Body of pancreas (tissue), 4 donors: ENCODE results near the gene LY6G5C. TPM values are rescaled to one million over a fixed set of nuclear protein-coding genes. Genes with fewer than 3 reads are reported as not detected.

Experiments
- ATAC-seq: fragments of 150-250 bp; one replicate; pipeline ENCODE4 v1.9.1; 2016
- DNase-seq, 4 donors: peaks; one replicate each; pipeline ENCODE4 v3.0.0-alpha.2; 2019
- H3K27ac ChIP-seq, 4 donors: fragments of 200-600 bp; sonication (generic); 1 replicate in 3 of 4; 2 replicates in 1 of 4; pipeline versions ENCODE4 v1.5.1 to v1.6.1; 2016 to 2019; ENCODE audit warnings: mild to moderate bottlenecking in 1 of 4, mixed read lengths in 1 of 4, moderate library complexity in 1 of 4
- H3K27me3 ChIP-seq, 2 donors: fragments of 200-600 bp; sonication (generic); one replicate each; pipeline ENCODE4 v1.6.0; 2016; ENCODE audit warnings: mild to moderate bottlenecking in 1 of 2
- H3K36me3 ChIP-seq, 2 donors: fragments of 200-600 bp; sonication (generic); replicated peaks in 1 of 2; 2 replicates each; pipeline ENCODE4 v1.5.1; 2016; ENCODE audit warnings: low read depth in 2 of 2; ENCODE audit not compliant: insufficient read depth in 1 of 2
- H3K4me1 ChIP-seq: fragments of 200-600 bp; sonication (generic); one replicate; pipeline ENCODE4 v1.6.0; 2016
- H3K4me3 ChIP-seq, 2 donors: fragments of 200-600 bp; sonication (generic); 1 replicate in 1 of 2; 2 replicates in 1 of 2; pipeline ENCODE4 v1.5.1; 2016 to 2019
- H3K9me3 ChIP-seq, 3 donors: fragments of 200-600 bp; sonication (generic); 1 replicate in 2 of 3; 2 replicates in 1 of 3; pipeline ENCODE4 v1.5.1; 2016
- POLR2A ChIP-seq, 3 donors: fragments of 450-650 bp; IDR thresholded peaks; one replicate each; pipeline ENCODE4 v1.6.1; 2016; ENCODE audit warnings: antibody characterized with exemption in 3 of 3, mild to moderate bottlenecking in 2 of 3
- WGBS, 2 donors: methylation state at CpG; one replicate each; pipeline ENCODE4 v1.1.5; 2017; 5-methylcytosine and 5-hydroxymethylcytosine counted together
- intact Hi-C: fragments of 100-400 bp; cut with DNase I; formaldehyde crosslinking; loops from one replicate; pipeline ENCODE4 v1.15.1; 2023
- total RNA-seq, 2 donors: library from RNA; depleted of rRNA; stranded (reverse); fragments of >200 nt; gene quantifications; one replicate each; pipeline ENCODE4 v1.1.0, GENCODE V29; 2016
- TF ChIP-seq, protein P1 (sequence below), 7 experiments: fragments of 450-650 bp in 4 of 7; fragments of 200-600 bp in 3 of 7; sonication (generic) in 3 of 7; IDR thresholded peaks; one replicate each; pipeline ENCODE4 v1.5.1; 2016 to 2019; ENCODE audit warnings: antibody characterized with exemption in 7 of 7

Gene LY6G5C
- total RNA-seq, 2 donors from 2014 or later = 4.4 TPM; not detected in 1

DNA sequence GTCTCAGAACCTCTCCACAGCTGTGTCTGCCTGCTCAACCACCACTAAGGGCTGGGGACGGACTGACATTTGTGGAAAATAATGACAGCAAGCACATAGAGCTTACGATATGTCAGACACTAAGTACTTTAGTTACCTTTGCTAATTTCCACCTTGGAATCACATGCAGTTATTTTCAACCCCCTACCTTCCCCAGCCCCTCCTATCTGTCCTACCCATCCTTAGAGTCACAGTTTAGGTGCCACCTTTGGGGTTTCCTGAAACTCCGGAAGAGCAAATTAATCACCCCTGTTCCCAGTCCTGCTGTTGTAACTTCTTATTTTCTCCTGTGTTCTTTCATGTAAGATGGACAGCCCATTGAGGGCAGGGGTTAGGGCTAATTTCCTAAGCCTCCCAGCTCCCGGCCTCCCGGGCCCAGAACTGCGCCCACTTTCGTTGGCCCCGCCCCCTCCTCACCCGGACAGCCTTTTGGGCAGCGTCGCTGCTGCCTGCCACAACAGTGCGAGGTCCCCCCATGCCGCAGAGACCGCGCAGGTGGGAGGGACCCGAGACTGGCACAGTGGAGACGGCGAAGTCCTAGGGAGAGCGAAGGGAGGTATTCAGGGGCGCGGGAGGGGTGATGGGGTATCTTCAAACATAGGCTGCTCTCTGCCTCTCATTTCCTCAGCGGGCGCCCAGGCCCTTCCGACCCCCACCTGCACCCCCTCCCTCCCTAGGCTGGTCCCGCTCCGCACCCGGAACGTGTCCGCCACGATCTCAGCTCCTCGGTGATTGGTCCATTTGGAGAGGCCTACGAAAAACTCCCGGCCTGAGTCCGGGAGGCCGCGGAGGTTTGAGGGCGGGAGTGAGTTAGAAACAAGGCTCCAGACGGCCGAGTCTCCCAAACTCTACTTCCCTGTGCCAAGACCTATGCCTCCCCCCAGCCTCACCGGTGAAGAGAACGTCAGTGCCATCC is 47.1 kb upstream of the LY6G5C start:
- Histone ChIP-seq H3K36me3 (peaks cover 9 to 12% of the 10 kb centered on the region in 2 donors), H3K9me3 (no peaks in the 10 kb centered on the region), H3K4me1 (peaks cover 27% of the 10 kb centered on the region), H3K4me3 (no peak overlapping the region), H3K27me3 (no peaks in the 10 kb centered on the region), H3K27ac (peak overlapping the region in 3 of 4 donors; percentile 79 to 93 (median 87))
- 71% methylated on average over 33 to 41 of the region's 41 CpGs for whole genome bisulfite sequencing, 2 donors
- DNase-seq (no peak), ATAC-seq (no peak)
- intact Hi-C loops = no loop called here
- TF ChIP-seq, protein P1, sequence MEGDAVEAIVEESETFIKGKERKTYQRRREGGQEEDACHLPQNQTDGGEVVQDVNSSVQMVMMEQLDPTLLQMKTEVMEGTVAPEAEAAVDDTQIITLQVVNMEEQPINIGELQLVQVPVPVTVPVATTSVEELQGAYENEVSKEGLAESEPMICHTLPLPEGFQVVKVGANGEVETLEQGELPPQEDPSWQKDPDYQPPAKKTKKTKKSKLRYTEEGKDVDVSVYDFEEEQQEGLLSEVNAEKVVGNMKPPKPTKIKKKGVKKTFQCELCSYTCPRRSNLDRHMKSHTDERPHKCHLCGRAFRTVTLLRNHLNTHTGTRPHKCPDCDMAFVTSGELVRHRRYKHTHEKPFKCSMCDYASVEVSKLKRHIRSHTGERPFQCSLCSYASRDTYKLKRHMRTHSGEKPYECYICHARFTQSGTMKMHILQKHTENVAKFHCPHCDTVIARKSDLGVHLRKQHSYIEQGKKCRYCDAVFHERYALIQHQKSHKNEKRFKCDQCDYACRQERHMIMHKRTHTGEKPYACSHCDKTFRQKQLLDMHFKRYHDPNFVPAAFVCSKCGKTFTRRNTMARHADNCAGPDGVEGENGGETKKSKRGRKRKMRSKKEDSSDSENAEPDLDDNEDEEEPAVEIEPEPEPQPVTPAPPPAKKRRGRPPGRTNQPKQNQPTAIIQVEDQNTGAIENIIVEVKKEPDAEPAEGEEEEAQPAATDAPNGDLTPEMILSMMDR (IDR thresholded peaks at IDR 0.05) = no peak
- TF ChIP-seq POLR2A (IDR thresholded peaks at IDR 0.05) = no peak

DNA sequence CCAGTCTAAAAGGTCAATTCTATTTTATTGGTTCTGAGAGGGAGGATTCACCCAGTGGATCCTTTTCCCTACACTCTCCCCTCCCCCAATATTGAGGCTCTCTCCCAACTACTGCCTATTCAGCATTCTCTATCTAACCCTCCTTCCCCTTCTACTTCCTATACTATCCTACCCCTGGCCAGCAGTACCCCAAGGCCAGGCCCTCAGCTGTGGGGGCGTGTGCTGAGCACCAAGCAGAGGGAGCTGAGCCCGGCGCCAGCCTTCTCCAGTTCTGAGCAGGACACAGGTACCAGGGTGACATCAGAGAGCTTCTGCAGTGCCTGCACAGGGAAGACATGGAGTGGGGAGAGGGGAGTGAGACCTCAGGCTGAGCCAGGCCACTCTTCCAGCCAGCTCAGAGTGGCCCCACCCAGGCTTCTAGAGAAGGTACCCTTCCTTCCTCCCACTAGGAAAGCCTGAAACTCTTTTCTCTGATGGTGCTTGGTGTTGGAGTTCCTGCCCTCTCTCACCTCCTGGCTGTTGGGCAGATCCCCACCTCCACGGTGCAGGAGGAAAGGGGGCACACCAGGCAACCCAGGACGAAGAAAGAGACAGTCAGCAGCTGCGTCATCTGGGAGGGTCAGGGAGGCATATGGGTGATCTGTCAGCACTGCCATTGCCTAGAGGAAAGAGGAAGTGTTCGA is 46.3 kb upstream of the LY6G5C start:
- ATAC-seq = no peak
- TF ChIP-seq, protein P1 (IDR thresholded peaks at IDR 0.05) = no peak
- no peak for TF ChIP-seq POLR2A (IDR thresholded peaks at IDR 0.05)
- DNase-seq = peak in 1 of 4 donors; percentile 53
- Histone ChIP-seq H3K4me3 (no peak overlapping the region), H3K36me3 (peaks cover 2 to 8% of the 10 kb centered on the region in 2 donors), H3K4me1 (peaks cover 27% of the 10 kb centered on the region), H3K9me3 (no peaks in the 10 kb centered on the region), H3K27ac (peak overlapping the region in 1 of 4 donors; percentile 93), H3K27me3 (no peaks in the 10 kb centered on the region)
- 64 to 85% methylated on average over 7 of the region's 7 CpGs for WGBS, 2 donors
- intact Hi-C loops = no loop called here

DNA sequence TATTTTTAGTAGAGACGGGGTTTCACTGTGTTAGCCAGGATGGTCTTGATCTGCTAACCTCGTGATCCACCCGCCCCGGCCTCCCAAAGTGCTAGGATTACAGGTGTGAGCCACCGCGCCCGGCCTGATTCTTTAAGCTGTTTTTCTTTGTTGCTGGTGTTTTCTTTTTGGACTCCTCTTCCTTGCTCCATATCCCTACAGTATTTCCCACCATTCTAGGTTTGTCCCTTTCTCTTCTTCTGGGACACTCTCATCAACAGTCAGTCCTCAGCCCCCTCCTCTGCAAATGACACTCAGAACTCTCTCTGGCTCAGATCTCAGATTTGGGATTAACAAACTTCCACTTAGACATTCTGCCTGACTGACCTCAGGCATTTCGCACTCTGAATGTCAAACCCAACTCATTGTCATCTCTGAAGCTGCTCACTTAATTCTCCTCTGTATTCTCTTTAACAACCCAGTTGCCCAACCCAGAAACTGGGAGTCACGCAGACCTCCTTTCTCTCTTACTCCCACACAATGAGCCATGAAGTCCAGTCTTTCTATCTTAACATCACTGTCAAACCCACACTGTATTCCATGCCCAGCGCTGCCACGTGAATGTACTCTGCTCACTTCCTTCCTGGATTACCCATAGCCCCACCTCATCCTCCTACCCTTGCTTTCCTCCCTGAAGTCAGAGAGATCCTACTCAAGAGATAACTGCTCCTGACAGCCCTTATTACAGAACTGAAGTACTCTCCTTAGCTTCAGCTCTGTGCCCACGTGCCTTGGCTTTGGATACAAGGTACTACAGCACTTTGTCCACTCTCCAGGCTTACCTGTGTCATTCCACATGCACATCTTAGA is 44.9 kb upstream of the LY6G5C start:
- Histone ChIP-seq H3K27ac (no peak overlapping the region), H3K36me3 (no peaks in the 10 kb centered on the region), H3K4me1 (peaks cover 27% of the 10 kb centered on the region), H3K27me3 (no peaks in the 10 kb centered on the region), H3K4me3 (no peak overlapping the region), H3K9me3 (no peaks in the 10 kb centered on the region)
- TF ChIP-seq, protein P1 (IDR thresholded peaks at IDR 0.05) = no peak
- no peak for ATAC-seq
- DNase-seq = peak in 1 of 4 donors; percentile 25
- 75 to 82% methylated on average over 12 of the region's 12 CpGs for WGBS, 2 donors
- intact Hi-C loops = no loop called here

GRCh38 chr6:31723980-31724691 is 43.3 kb upstream of the LY6G5C start:
- TF ChIP-seq, protein P1 (IDR thresholded peaks at IDR 0.05) = no peak
- no peak for TF ChIP-seq POLR2A (IDR thresholded peaks at IDR 0.05)
- WGBS, 2 donors = 76% methylated on average over 15 to 16 of the region's 25 CpGs
- H3K27ac ChIP-seq = no peak overlapping the region
- ATAC-seq = no peak
- H3K36me3 ChIP-seq = no peaks in the 10 kb centered on the region
- H3K4me1 ChIP-seq = peaks cover 11% of the 10 kb centered on the region
- no peaks in the 10 kb centered on the region for H3K27me3 ChIP-seq
- H3K4me3 ChIP-seq = no peak overlapping the region
- no peaks in the 10 kb centered on the region for H3K9me3 ChIP-seq
- DNase-seq = no peak
- intact Hi-C loops = no loop called here
